Gastroesophageal sphincter (tissue), 4 donors: ENCODE data around the gene BASP1. TPM values are rescaled to one million over a fixed set of nuclear protein-coding genes. Genes with fewer than 3 reads are reported as not detected.
"Not testable (repeated sequence)": the region's sequence is repeated elsewhere in the genome, so short reads cannot be mapped to it uniquely, and the experiment has no call there.

ENCODE experiments used
- ATAC-seq: fragments of 150-250 bp; one replicate; pipeline ENCODE4 v1.9.1; 2016; ENCODE audit warnings: mild to moderate bottlenecking, moderate library complexity
- H3K27ac ChIP-seq, 4 donors: fragments of 200-600 bp; sonication (generic) in 3 of 4; 1 replicate in 3 of 4; 2 replicates in 1 of 4; pipeline ENCODE4 v1.5.1; 2016 to 2019
- H3K27me3 ChIP-seq: fragments of 200-600 bp; sonication (generic); one replicate; pipeline ENCODE4 v1.5.1; 2019
- H3K36me3 ChIP-seq, 2 donors: fragments of 200-600 bp; sonication (generic); one replicate each; pipeline ENCODE4 v1.5.1; 2019; ENCODE audit warnings: control low read depth in 1 of 2
- H3K4me1 ChIP-seq, 3 donors: fragments of 200-600 bp; sonication (generic); 1 replicate in 2 of 3; 2 replicates in 1 of 3; pipeline ENCODE4 v1.5.1; 2016 to 2019; ENCODE audit warnings: control low read depth in 2 of 3
- H3K4me3 ChIP-seq, 2 donors: fragments of 200-600 bp; sonication (generic); one replicate each; pipeline ENCODE4 v1.5.1; 2019; ENCODE audit warnings: mild to moderate bottlenecking in 1 of 2, moderate library complexity in 1 of 2
- H3K9me3 ChIP-seq, 3 donors: fragments of 200-600 bp; sonication (generic); one replicate each; pipeline ENCODE4 v1.5.1; 2017 to 2019; ENCODE audit warnings: control low read depth in 2 of 3
- CTCF ChIP-seq, 4 experiments: fragments of 200-600 bp in 2 of 4; fragments of 450-650 bp in 2 of 4; sonication (generic) in 1 of 4; IDR thresholded peaks; one replicate each; pipeline ENCODE4 v1.5.1; 2017 to 2019; ENCODE audit warnings: antibody characterized with exemption in 4 of 4, mild to moderate bottlenecking in 2 of 4, moderate library complexity in 2 of 4
- EP300 ChIP-seq: sonication (generic); formaldehyde crosslinking; IDR thresholded peaks from one replicate; pipeline ENCODE4 v1.6.1; 2017; ENCODE audit warnings: antibody characterized with exemption, mild to moderate bottlenecking
- POLR2A ChIP-seq, 2 donors: fragments of 450-650 bp; IDR thresholded peaks; one replicate each; pipeline ENCODE4 v1.6.1; 2017; ENCODE audit warnings: antibody characterized with exemption in 2 of 2, mild to moderate bottlenecking in 2 of 2, moderate library complexity in 1 of 2
- POLR2AphosphoS5 ChIP-seq: sonication (generic); formaldehyde crosslinking; IDR thresholded peaks from one replicate; pipeline ENCODE4 v1.6.1; 2017; ENCODE audit warnings: antibody characterized with exemption
- WGBS, 2 donors: methylation state at CpG; one replicate each; pipeline ENCODE4 v1.1.5; 2018; ENCODE audit warnings: low coverage in 1 of 2; 5-methylcytosine and 5-hydroxymethylcytosine counted together
- total RNA-seq, 4 donors: library from RNA; depleted of rRNA; stranded (reverse); fragments of >200 nt; gene quantifications; one replicate each; pipeline ENCODE4 v1.1.0, GENCODE V29; 2016

The BASP1 gene
- total RNA-seq, 4 donors from 2014 or later: 0.31 to 12.9 (median 5.5) TPM

- WGBS, 2 donors: 88 to 89% methylated on average over 5 to 7 of the region's 7 CpGs
- Histone ChIP-seq H3K27ac (no peak overlapping the region), H3K4me3 (no peak overlapping the region), H3K4me1 (peaks cover 0 to 28% (median 0%) of the 10 kb centered on the region in 3 donors), H3K9me3 (no peaks in the 10 kb centered on the region), H3K27me3 (peaks cover 8% of the 10 kb centered on the region), H3K36me3 (no peaks in the 10 kb centered on the region)
- ATAC-seq: no peak
- no peak for TF ChIP-seq POLR2AphosphoS5
- TF ChIP-seq CTCF (IDR thresholded peaks at IDR 0.05): no peak
- no peak for TF ChIP-seq POLR2A (IDR thresholded peaks at IDR 0.05)
- TF ChIP-seq EP300: no peak
Measured at GRCh38 chr5:17190799-17191391, 26.5 kb upstream of the BASP1 start.

- peaks cover 0 to 21% (median 0%) of the 10 kb centered on the region in 3 donors for H3K4me1 ChIP-seq
- H3K4me3 ChIP-seq, H3K9me3 ChIP-seq, H3K36me3 ChIP-seq, H3K27ac ChIP-seq, ATAC-seq, H3K27me3 ChIP-seq: not testable (repeated sequence)
- WGBS, 2 donors: 82 to 95% methylated on average over 2 to 8 of the region's 10 CpGs
Measured at GRCh38 chr5:17191574-17191973, 25.9 kb upstream of the BASP1 start.

- 38 to 55% methylated on average over 3 to 4 of the region's 5 CpGs for WGBS, 2 donors
Measured at GRCh38 chr5:17192191-17192590, 25.2 kb upstream of the BASP1 start.

GRCh38 chr5:17196024-17196423 lies 21.4 kb upstream of the BASP1 start:
- no peak overlapping the region for H3K4me3 ChIP-seq
- peaks cover 0 to 7% (median 0%) of the 10 kb centered on the region in 3 donors for H3K9me3 ChIP-seq
- ATAC-seq: no peak
- H3K27ac ChIP-seq: no peak overlapping the region
- peaks cover 0 to 3% (median 0%) of the 10 kb centered on the region in 3 donors for H3K4me1 ChIP-seq
- peaks cover 1% of the 10 kb centered on the region for H3K27me3 ChIP-seq
- no peak for TF ChIP-seq EP300
- no peak for TF ChIP-seq CTCF (IDR thresholded peaks at IDR 0.05)
- TF ChIP-seq POLR2AphosphoS5: no peak
- no peak for TF ChIP-seq POLR2A (IDR thresholded peaks at IDR 0.05)
- H3K36me3 ChIP-seq: no peaks in the 10 kb centered on the region
- 67 to 73% methylated on average over 2 to 5 of the region's 5 CpGs for WGBS, 2 donors

More at GRCh38 chr5:17192191-17192590, 25.2 kb upstream of the BASP1 start:
- peaks cover 8% of the 10 kb centered on the region for H3K27me3 ChIP-seq
- no peaks in the 10 kb centered on the region for H3K36me3 ChIP-seq
- peaks cover 0 to 20% (median 0%) of the 10 kb centered on the region in 3 donors for H3K4me1 ChIP-seq
- TF ChIP-seq CTCF (IDR thresholded peaks at IDR 0.05) (no peak), POLR2AphosphoS5 (no peak), EP300 (no peak), POLR2A (IDR thresholded peaks at IDR 0.05) (no peak)
- no peak overlapping the region for H3K27ac ChIP-seq
- no peaks in the 10 kb centered on the region for H3K9me3 ChIP-seq
- ATAC-seq: no peak
- no peak overlapping the region for H3K4me3 ChIP-seq

- H3K36me3 ChIP-seq: no peaks in the 10 kb centered on the region
- H3K27me3 ChIP-seq: peaks cover 8% of the 10 kb centered on the region
- no peak overlapping the region for H3K4me3 ChIP-seq
- H3K27ac ChIP-seq: no peak overlapping the region
- 65 to 80% methylated on average over 2 to 4 of the region's 5 CpGs for WGBS, 2 donors
- TF ChIP-seq CTCF (IDR thresholded peaks at IDR 0.05): no peak
- H3K9me3 ChIP-seq: peaks cover 0 to 7% (median 0%) of the 10 kb centered on the region in 3 donors
- ATAC-seq: no peak
- H3K4me1 ChIP-seq: no peaks in the 10 kb centered on the region
Measured at GRCh38 chr5:17196697-17197096, 20.7 kb upstream of the BASP1 start.
